Fibroblast of the aortic adventitia (primary cell): ENCODE data around the gene LUC7L3. TPM values are rescaled to one million over a fixed set of nuclear protein-coding genes. Genes with fewer than 3 reads are reported as not detected.

Experiments used
- DNase-seq: peaks from one replicate; pipeline ENCODE4 v3.0.0-alpha.2; 2010; ENCODE audit warnings: low read depth
- H3K4me3 ChIP-seq: 2 replicates; pipeline ENCODE4 v1.5.1; 2011; ENCODE audit warnings: low read depth, mild to moderate bottlenecking, control low read depth, low read length, moderate library complexity
- total RNA-seq: library from RNA; depleted of rRNA; stranded (reverse); fragments of >200 nt; gene quantifications from 2 replicates; pipeline ENCODE4 v1.2.3, GENCODE V29; 2012; ENCODE audit warnings: low replicate concordance
- TF ChIP-seq, protein P1 (sequence below): IDR thresholded peaks from 2 replicates; pipeline ENCODE4 v1.5.1; 2011; ENCODE audit warnings: mild to moderate bottlenecking, low read length, control low read depth, inconsistent platforms; ENCODE audit not compliant: insufficient read depth

LUC7L3 gene, protein sequence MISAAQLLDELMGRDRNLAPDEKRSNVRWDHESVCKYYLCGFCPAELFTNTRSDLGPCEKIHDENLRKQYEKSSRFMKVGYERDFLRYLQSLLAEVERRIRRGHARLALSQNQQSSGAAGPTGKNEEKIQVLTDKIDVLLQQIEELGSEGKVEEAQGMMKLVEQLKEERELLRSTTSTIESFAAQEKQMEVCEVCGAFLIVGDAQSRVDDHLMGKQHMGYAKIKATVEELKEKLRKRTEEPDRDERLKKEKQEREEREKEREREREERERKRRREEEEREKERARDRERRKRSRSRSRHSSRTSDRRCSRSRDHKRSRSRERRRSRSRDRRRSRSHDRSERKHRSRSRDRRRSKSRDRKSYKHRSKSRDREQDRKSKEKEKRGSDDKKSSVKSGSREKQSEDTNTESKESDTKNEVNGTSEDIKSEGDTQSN
- total RNA-seq = 30.2 and 125 TPM in 2 replicates

DNA sequence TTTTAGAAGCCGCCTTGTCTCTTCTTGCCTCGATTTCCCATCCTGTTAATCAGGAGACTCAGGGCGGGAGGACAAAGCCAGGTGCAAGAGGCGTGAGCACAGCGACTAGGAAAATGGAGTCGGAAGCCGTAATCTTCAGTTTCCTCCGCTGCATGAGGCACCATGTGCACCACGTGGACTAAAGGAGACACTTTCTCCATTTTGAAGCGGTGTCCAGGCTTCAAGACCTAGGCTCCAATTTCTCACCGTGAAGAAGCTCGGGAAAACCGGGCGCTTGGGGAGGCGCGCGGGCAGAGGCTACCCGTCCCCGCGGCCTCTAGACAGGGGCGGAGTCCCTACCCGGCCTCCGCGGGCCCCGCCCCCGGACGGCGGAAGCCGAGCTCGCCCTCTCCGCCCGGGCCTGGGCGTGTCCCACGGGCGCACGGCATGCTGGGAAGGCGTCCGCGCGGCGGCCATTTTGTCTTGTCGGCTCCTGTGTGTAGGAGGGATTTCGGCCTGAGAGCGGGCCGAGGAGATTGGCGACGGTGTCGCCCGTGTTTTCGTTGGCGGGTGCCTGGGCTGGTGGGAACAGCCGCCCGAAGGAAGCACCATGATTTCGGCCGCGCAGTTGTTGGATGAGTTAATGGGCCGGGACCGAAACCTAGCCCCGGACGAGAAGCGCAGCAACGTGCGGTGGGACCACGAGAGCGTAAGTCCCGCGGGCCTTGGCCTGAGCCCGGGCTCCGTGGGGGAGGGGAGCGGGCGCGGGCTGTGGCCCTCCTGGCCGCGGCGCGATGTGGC is at the start of gene LUC7L3:
Gene LUC7L3 (plus strand): TSS at position 460 of the 780 bp plus-strand sequence. CDS start 130 bp downstream, at position 590.
- peak within 1 kb of the TSS; percentile 88 for H3K4me3 ChIP-seq
- TF ChIP-seq, protein P1, sequence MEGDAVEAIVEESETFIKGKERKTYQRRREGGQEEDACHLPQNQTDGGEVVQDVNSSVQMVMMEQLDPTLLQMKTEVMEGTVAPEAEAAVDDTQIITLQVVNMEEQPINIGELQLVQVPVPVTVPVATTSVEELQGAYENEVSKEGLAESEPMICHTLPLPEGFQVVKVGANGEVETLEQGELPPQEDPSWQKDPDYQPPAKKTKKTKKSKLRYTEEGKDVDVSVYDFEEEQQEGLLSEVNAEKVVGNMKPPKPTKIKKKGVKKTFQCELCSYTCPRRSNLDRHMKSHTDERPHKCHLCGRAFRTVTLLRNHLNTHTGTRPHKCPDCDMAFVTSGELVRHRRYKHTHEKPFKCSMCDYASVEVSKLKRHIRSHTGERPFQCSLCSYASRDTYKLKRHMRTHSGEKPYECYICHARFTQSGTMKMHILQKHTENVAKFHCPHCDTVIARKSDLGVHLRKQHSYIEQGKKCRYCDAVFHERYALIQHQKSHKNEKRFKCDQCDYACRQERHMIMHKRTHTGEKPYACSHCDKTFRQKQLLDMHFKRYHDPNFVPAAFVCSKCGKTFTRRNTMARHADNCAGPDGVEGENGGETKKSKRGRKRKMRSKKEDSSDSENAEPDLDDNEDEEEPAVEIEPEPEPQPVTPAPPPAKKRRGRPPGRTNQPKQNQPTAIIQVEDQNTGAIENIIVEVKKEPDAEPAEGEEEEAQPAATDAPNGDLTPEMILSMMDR = no peak
- DNase-seq = peak; percentile 91

DNA sequence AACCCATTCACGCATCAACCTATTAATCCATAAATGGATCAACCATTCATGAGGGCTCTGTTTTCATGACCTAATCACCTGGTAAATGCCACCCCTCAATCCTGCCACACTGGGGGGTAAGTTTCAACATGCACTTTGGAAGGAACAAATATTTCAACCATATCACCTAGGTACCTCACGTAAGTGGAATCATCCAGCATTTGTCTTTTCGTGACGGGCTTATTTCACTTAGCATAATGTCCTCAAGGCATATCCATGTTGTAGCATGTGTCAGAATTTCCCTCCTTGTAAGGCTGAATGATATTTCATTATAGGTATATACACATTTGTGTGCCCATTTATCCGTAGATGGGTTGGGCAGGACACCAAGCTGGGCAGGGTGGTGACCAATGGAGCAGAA is 47.3 kb upstream of the LUC7L3 start:
- no peak overlapping the region for H3K4me3 ChIP-seq
- DNase-seq = no peak
- TF ChIP-seq, protein P1 = no peak

DNA sequence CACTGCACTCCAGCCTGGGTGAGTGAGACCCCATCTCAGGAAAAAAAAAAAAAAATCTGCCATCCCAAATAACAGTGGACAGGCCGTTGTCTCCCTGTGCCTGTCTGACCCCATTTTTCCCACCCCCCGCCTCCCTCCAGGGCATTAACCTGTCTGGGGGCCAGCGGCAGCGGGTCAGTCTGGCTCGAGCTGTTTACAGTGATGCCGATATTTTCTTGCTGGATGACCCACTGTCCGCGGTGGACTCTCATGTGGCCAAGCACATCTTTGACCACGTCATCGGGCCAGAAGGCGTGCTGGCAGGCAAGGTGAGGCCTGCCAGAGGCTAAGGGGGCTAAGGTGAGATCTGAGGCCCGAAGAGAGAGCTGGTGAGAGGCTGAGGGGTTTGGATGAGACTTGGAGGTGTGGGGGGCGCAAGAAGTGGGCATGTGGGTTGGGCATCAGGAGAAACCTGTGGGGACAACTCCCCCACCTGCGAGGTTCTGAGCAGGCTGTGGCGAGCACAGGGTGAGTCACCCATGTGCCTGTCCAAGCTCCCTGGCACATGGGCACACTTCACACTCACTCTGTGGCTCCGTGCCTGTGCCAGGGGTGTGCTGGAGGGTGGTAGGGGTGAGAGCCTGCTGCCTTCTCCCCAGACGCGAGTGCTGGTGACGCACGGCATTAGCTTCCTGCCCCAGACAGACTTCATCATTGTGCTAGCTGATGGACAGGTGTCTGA is 46.4 kb upstream of the LUC7L3 start:
- TF ChIP-seq, protein P1 = no peak
- H3K4me3 ChIP-seq = no peak overlapping the region
- DNase-seq = no peak

DNA sequence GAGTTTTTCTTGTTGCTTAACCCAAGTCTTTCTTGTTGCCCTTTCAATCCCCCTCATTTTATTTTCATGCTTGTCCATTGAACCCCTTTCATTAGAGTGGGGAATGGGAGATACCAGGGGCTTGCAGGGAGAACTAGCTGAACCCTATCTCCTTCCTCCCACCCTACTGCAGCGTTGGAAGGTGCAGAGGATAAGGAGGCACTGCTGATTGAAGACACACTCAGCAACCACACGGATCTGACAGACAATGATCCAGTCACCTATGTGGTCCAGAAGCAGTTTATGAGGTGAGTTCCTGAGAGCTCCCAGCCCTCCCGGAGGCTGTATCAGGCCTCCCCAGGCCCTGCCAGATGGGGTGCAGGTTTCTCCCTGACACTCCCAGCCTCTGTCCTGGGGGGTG is 44.2 kb upstream of the LUC7L3 start:
- TF ChIP-seq, protein P1 = no peak
- no peak overlapping the region for H3K4me3 ChIP-seq
- no peak for DNase-seq

DNA sequence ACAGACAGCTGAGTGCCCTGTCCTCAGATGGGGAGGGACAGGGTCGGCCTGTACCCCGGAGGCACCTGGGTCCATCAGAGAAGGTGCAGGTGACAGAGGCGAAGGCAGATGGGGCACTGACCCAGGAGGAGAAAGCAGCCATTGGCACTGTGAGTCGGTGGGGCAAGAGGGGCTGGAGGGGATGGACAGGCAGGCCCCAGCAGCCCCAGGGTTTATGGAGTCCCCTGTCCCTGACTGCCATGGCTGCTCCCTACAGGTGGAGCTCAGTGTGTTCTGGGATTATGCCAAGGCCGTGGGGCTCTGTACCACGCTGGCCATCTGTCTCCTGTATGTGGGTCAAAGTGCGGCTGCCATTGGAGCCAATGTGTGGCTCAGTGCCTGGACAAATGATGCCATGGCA is 43.8 kb upstream of the LUC7L3 start:
- DNase-seq = no peak
- TF ChIP-seq, protein P1 = no peak
- no peak overlapping the region for H3K4me3 ChIP-seq
